Gastrocnemius medialis (tissue), 4 donors: ENCODE data around the gene ST14. TPM values are rescaled to one million over a fixed set of nuclear protein-coding genes. Genes with fewer than 3 reads are reported as not detected.

ENCODE experiments used
- ATAC-seq, 2 donors: fragments of 150-250 bp; one replicate each; pipeline ENCODE4 v1.9.1; 2016
- DNase-seq, 2 donors: peaks; one replicate each; pipeline ENCODE4 v3.0.0-alpha.2; 2019
- H3K27ac ChIP-seq, 4 donors: fragments of 200-600 bp; sonication (generic); 1 replicate in 1 of 4; 2 replicates in 3 of 4; pipeline ENCODE4 v1.5.1; 2016 to 2018; ENCODE audit warnings: mild to moderate bottlenecking in 2 of 4, moderate library complexity in 1 of 4
- H3K27me3 ChIP-seq, 3 donors: fragments of 200-600 bp; sonication (generic) in 2 of 3; 1 replicate in 1 of 3; 2 replicates in 2 of 3; pipeline versions ENCODE4 v1.5.1 to v1.6.0; 2016 to 2019; ENCODE audit warnings: mild to moderate bottlenecking in 1 of 3, moderate library complexity in 1 of 3
- H3K36me3 ChIP-seq, 2 donors: fragments of 200-600 bp; sonication (generic) in 1 of 2; one replicate each; pipeline ENCODE4 v1.5.1; 2017 to 2018
- H3K4me1 ChIP-seq, 2 donors: fragments of 200-600 bp; sonication (generic) in 1 of 2; one replicate each; pipeline ENCODE4 v1.5.1; 2016 to 2017; ENCODE audit warnings: mild to moderate bottlenecking in 2 of 2
- H3K4me3 ChIP-seq, 4 donors: fragments of 200-600 bp; sonication (generic) in 3 of 4; 1 replicate in 1 of 4; 2 replicates in 3 of 4; pipeline ENCODE4 v1.5.1; 2016 to 2019; ENCODE audit warnings: mild to moderate bottlenecking in 2 of 4
- H3K9me3 ChIP-seq, 3 donors: fragments of 200-600 bp; sonication (generic) in 2 of 3; 1 replicate in 1 of 3; 2 replicates in 2 of 3; pipeline ENCODE4 v1.5.1; 2016 to 2019
- CTCF ChIP-seq, 5 experiments: fragments of 450-650 bp in 3 of 5; fragments of 200-600 bp in 2 of 5; sonication (generic) in 2 of 5; IDR thresholded peaks in 4 of 5; conservative IDR thresholded peaks in 1 of 5; 1 replicate in 4 of 5; 2 replicates in 1 of 5; pipeline ENCODE4 v1.5.1; 2016 to 2019; ENCODE audit warnings: antibody characterized with exemption in 5 of 5, mild to moderate bottlenecking in 3 of 5, moderate library complexity in 3 of 5
- POLR2A ChIP-seq, 2 donors: fragments of 450-650 bp; IDR thresholded peaks; one replicate each; pipeline ENCODE4 v1.6.1; 2017; ENCODE audit warnings: antibody characterized with exemption in 2 of 2, mild to moderate bottlenecking in 2 of 2, moderate library complexity in 2 of 2
- in situ Hi-C, 4 donors: fragments of 200-750 bp; cut with MboI; loops; one replicate each; pipeline versions ENCODE4 v1.15.0 to v1.8.0; 2017; ENCODE audit warnings: low sequenced_read_pairs in 4 of 4
- intact Hi-C: fragments of 100-400 bp; cut with DNase I; formaldehyde crosslinking; loops from one replicate; pipeline ENCODE4 v1.15.1; 2023; ENCODE audit warnings: low total_unique reads
- total RNA-seq, 4 donors: library from RNA; depleted of rRNA; stranded (reverse); fragments of >200 nt; gene quantifications; one replicate each; pipeline versions ENCODE4 v1.1.0 to v1.2.3, GENCODE V29; 2016

ST14 gene
- total RNA-seq, 4 donors from 2014 or later: 0.20 to 2.2 (median 1.3) TPM

DNA sequence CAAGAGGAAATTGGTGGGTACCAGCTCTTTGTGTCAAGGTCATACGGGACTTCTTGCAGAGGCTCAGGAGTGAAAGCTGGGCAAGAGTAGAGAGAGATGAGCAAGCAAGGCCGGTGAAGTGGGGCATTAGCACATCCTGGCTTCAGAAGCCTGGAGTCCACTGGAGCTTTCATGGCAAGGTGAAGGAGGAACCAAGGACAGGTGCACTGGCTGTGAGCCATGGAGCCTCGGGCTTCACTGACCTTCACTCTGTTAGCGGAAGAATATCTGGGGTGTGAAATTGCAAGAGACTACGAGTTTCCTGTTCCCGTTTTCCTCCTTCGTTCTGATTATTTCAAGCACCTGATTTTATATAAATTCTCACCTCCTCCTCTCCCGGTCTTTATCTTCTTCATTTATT, 25.9 kb upstream of the ST14 start:
- no peaks in the 10 kb centered on the region for H3K9me3 ChIP-seq
- in situ Hi-C loops (loop anchor here in 3 of 4 donors (5.0 kb wide), 1 partner anchor 206 kb away; no protein-coding TSS in a partner anchor), intact Hi-C loops (loop anchor here (2.0 kb wide), 1 partner anchor 63 kb away; no protein-coding TSS in a partner anchor)
- no peaks in the 10 kb centered on the region for H3K4me1 ChIP-seq
- ATAC-seq (no peak), DNase-seq (no peak)
- no peaks in the 10 kb centered on the region for H3K27me3 ChIP-seq
- no peak overlapping the region for H3K4me3 ChIP-seq
- H3K36me3 ChIP-seq: peaks cover 0 to 60% of the 10 kb centered on the region in 2 donors
- TF ChIP-seq POLR2A (IDR thresholded peaks at IDR 0.05): no peak
- no peak for TF ChIP-seq CTCF (IDR thresholded peaks at IDR 0.05 in 4 of 5, conservative IDR thresholded peaks at IDR 0.05 in 1 of 5)
- no peak overlapping the region for H3K27ac ChIP-seq

GRCh38 chr11:130136107-130136506, 23.5 kb upstream of the ST14 start:
- no peaks in the 10 kb centered on the region for H3K4me1 ChIP-seq
- intact Hi-C loops: no loop called here
- no peak overlapping the region for H3K4me3 ChIP-seq
- DNase-seq: no peak
- peaks cover 0 to 45% of the 10 kb centered on the region in 2 donors for H3K36me3 ChIP-seq
- in situ Hi-C loops: loop anchor here in 1 of 4 donors (5.0 kb wide), 1 partner anchor 214 kb away; no protein-coding TSS in a partner anchor
- no peak overlapping the region for H3K27ac ChIP-seq
- H3K9me3 ChIP-seq: no peaks in the 10 kb centered on the region
- TF ChIP-seq CTCF (IDR thresholded peaks at IDR 0.05 in 4 of 5, conservative IDR thresholded peaks at IDR 0.05 in 1 of 5): no peak
- no peak for TF ChIP-seq POLR2A (IDR thresholded peaks at IDR 0.05)
- no peak for ATAC-seq
- H3K27me3 ChIP-seq: no peaks in the 10 kb centered on the region

GRCh38 chr11:130137999-130138398, 21.6 kb upstream of the ST14 start:
- H3K36me3 ChIP-seq: peaks cover 0 to 53% of the 10 kb centered on the region in 2 donors
- no peak overlapping the region for H3K27ac ChIP-seq
- no peak overlapping the region for H3K4me3 ChIP-seq
- DNase-seq (no peak), ATAC-seq (no peak)
- H3K27me3 ChIP-seq: no peaks in the 10 kb centered on the region
- H3K9me3 ChIP-seq: no peaks in the 10 kb centered on the region
- no peaks in the 10 kb centered on the region for H3K4me1 ChIP-seq
- intact Hi-C loops (no loop called here), in situ Hi-C loops (loop anchor here in 1 of 4 donors (5.0 kb wide), 1 partner anchor 216 kb away; no protein-coding TSS in a partner anchor)
- TF ChIP-seq CTCF (IDR thresholded peaks at IDR 0.05 in 4 of 5, conservative IDR thresholded peaks at IDR 0.05 in 1 of 5): no peak
- no peak for TF ChIP-seq POLR2A (IDR thresholded peaks at IDR 0.05)

- Histone ChIP-seq H3K9me3 (no peaks in the 10 kb centered on the region), H3K27ac (no peak overlapping the region), H3K36me3 (peaks cover 3 to 59% of the 10 kb centered on the region in 2 donors), H3K4me1 (no peaks in the 10 kb centered on the region), H3K4me3 (no peak overlapping the region), H3K27me3 (no peaks in the 10 kb centered on the region)
- ATAC-seq (no peak), DNase-seq (no peak)
- in situ Hi-C loops: loop anchor here in 1 of 4 donors (5.0 kb wide), 1 partner anchor 217 kb away; no protein-coding TSS in a partner anchor
- intact Hi-C loops: no loop called here
- TF ChIP-seq CTCF (IDR thresholded peaks at IDR 0.05 in 4 of 5, conservative IDR thresholded peaks at IDR 0.05 in 1 of 5): no peak
- no peak for TF ChIP-seq POLR2A (IDR thresholded peaks at IDR 0.05)
These were observed 20.2 kb upstream of the ST14 start for GRCh38 chr11:130139401-130139800.
